COLO829 (cell line): ENCODE data around the gene BICRA.

Experiments
- DNase-seq: peaks from one replicate; pipeline ENCODE4 v3.0.0; 2012; ENCODE audit warnings: low spot score

The BICRA gene

DNA sequence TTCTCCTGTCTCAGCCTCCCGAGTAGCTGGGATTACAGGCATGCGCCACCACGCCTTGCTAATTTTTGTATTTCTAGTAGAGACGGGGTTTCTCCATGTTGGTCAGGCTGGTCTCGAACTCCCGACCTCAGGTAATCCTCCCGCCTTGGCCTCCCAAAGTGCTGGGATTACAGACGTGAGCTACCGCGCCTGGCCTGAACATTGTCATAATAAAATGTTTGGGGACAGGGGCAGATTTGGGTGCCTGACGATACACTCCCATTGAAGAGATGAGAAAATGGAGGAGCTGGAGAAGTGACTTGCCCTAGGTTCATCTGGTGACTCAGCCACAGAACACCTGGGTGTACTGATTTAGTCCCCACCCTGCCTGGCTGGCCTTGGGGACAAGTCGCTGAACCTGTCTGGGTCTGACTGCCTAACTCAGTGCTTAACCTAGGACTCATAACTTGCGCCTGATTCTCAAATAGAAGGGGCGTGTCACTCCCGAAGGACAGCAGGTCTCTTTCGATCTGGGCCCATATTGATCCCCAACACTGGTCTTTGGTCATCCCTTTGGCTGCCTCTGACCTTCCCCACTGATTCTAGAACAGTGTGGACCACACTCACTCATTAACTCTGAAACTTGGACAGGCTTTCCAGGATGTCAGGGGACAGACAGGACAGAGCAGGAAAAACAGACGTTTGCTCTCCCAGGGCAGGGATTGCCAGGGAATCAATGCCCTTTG is 7.6 kb upstream of the BICRA start:
- DNase-seq: no peak

DNA sequence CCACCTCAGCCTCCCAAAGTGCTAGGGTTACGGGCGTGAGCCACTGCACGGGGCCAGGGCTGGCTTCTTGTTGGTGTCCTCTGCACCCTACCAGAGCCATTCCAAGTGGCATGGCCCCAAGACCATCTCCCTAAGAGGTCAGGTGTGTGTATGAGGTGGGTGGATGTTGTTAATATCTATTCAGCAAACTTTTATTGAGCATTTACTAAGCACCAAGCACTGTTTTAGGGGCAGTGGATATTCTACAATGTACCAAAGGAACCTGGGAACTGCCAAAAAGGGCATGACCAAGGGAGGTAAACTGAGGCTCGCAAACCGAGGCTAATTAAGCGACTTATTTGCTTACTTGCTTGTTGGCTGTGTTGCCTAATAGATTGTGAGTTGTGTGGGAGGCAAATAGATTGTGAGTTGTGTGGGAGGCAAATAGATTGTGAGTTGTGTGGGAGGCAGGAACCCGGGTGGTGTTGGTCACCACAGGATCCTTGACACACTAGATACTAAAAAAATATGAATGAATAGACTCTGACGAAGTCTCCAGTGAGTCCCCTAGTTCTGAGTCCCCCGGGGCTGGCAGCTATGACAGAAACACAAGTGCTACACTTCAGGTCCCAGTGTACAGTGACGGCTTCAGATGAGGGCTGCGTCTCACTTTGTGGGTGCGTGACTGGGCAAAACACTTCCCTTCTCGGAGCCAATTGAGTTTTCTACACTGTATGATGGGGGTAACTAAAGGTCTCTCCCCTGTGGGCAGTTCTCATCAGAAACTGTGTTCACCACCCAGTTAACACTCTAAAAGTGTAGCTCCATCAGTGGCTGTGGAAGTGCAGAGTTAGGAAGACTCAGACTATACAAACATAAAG is 5.0 kb upstream of the BICRA start:
- DNase-seq: no peak

DNA sequence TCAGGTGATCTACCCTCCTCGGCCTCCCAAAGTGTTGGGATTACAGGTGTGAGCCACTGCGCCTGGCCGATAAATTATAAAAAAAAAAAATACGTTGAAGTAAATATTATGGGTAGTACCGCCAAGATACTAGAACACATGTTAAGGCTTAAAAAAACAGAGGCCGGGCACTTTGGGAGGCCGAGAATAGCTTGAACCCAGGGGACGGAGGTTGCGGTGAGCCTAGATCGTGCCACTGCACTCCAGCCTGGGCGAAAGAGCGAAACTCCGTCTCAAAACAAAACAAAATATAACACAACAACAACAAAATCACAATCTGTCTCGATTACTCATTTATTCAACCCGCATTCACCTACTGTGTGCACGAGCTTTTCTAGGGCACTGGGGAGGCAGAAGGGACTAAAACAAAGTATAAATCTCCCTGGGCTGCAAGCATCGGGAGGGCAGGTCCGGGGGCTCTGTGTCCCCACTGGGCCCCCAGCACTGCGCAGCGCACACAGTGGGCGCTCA is 1.3 kb upstream of the BICRA start:
- no peak for DNase-seq

DNA sequence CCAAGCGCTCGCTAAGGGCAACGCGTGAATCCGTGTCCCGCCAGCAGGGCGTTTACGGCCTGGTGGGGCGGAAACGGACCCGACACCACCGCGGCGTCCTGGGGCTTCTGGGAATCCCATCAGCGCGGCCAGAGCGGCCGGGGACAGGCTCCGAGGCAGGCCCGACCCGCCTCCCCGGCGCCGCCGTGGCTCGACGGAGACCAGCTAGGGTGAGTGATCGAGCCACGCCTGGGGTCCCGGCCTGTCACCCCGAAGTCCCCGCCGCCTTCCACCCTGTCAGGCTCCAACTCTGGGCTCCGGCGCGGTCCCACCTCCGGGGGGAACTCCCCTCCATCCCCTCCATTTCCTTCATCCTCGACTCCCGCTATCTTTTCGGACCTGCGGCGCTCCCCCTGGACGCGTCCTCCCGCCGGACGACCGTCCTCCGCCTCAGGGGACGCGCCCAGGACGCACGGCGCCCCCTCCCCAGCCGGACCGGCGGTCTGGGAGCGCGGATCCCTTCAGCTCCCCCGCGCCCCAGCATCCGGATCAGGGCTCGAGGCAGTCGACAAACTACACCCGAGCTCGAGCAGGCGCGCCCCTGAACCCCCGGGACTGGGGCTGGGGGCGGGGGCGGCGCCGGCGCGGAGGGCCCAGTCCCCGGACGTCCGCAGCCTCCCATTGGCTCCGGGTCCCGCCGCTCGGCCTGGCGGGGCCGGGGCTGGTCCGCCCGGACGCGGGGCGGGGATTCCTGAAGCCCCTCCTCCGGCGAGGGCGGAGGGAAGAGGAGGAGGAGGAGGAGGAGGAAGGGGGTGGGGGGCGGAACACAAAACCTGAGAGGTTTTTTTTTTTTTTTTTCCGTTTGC is 638 bp upstream of the BICRA start:
- DNase-seq: peak; percentile 82

DNA sequence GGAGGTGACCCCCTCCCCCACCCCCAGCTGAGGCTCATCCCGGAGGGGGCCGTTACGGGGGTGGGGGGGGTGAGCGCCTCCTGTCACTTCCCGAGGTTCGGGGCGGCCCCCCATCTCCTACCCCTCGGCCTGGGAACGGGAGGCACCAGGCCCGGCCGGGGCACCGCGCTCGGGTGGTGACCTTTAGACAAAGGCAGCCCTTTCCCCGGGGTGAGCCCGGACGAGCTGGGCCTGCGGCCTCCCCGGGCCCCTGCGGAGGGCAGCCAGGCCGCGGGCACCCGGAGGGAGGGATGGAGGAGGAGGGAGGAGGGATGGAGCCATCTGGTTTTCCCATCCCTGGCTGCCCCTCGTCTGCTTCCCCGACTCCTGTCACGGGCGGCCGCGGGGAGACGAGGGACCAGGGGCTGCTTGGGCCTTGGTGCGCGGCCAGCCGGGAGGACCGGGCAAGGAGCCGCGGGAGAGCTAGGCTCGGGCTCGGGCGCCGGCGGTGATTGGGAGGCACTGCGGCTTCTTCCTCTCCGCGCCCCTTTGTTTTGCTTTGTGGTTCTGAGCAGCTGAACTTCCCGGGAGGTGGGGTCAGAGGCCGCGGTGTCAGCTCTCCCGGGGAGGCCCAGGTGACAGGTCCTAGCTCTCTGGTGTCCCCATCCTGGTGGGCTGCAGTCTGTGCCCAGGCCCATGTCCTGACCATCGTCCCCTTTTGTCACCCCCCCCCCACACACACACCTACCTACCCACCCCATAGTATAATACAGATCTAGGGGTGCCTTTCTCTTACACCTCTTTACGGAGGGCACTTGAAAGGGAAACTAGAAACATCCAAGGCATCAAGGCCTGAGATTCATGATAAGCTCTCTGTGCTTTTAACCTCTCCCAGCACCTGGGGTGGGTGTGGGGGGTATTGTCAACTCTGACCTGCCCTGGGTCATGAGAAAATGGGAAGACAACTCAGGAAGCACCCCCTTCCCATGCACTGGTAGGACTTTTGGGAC is 1.3 kb downstream of the BICRA start:
- DNase-seq: no peak

DNA sequence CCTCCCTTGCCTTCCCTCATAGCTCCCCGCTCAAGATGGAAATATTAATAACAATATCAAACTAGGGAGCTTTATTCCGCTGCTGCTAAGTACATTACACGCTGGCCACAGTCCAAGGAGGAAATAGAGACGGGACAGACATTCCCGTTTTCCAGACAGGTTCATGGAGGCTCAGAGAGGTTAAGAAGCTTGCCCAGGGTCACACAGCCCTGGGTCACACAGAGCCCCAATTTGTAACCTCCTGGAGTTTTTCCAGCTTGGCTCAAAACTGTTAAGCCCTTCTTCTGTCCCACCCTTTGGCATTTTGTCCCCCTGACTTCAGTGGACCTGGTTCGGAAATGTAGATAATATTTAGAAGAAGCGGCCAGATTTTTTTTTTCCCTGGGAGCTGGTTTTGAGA is 2.0 kb downstream of the BICRA start:
- no peak for DNase-seq

DNA sequence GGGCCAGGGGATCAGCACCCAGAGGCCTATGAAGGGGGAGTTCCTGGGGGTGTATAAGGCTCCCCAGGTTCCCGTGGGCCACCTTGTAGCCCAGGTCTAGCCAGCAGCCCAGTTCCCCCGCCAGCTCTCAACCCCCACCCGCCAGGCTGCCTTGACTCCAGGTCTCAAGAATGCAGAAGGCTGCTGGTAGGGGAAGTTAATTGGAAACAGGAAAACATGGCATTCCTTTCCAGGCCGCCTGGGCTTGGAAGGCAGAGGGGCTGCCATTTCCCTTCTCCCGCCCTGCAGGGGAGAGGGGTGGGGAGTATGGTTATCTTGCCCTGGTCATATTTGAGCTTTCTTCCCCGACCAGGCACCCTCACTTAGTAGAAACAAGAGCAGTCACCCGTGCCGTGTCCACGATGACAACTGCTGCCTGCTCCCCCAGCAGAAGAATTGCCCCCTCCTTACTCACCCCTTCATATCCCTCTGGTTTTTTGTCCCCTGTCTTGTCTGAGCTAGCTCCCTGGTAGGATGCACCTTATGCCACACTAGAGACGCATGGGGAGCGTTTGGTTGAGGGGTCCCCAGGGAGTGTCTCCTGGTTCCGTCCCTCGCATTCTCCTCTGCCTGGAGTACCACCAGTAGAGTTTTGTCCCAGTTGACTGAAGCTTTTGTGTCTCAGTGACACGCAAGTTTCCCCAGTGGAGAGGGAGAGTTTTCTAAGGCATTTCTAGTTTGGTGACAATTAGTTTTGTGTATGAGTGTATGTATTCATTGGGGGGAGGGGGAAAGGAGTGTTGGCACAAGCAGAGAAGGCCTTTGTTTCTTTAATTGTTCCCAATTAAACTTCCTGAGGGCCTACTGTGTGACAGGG is 4.5 kb downstream of the BICRA start:
- DNase-seq: no peak

DNA sequence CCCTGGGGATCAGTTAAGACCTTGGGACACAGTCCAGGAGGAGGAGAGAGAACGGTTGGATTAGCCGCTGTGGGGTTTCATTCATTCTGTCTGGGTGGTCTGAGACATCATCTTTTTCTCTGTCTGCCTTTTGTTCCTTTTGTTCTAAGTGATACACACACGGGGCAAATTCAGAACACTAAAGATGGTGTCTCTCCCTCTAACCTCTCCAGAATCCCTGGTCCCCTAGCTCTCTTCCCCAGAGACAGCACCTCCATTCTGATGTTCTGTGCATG is 5.0 kb downstream of the BICRA start:
- no peak for DNase-seq

DNA sequence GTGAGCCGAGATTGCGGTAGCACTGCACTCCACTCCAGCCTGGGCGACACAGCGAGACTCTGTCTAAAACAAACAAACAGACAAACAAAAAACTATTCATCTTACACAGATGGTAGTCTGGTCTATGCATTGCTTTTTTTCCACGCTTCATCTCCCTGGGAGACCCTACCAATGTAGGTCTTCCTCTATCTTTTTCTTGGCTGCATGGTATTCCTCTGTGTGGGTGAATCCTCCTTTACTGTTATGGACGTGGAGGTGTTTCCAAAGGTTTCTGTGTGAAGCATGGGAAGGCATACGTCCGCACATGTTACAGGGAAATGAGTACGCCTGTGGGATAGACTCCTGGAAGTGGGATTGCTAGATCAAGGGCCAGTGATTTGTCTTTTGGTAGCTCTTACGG is 5.6 kb downstream of the BICRA start:
- DNase-seq: no peak

DNA sequence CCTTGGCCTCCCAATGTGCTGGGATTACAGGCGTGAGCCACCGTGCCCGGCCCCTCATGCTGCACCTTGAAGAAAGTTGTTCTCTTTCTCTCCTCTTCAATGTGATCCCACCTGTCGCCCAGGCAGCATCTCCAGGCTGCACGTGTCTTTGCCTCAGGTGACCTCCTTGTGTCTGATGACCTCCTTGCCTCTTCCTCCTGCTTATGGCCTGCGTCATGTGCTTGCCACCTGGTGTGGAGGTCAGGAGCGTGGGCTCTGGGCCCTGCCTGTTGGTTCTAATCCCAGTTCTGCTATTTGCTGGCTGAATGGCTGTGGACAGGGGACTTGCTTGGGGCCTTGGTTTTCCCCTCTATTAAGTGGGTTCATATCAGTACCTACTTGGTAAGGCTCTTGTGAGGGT is 6.3 kb downstream of the BICRA start:
- DNase-seq: no peak

DNA sequence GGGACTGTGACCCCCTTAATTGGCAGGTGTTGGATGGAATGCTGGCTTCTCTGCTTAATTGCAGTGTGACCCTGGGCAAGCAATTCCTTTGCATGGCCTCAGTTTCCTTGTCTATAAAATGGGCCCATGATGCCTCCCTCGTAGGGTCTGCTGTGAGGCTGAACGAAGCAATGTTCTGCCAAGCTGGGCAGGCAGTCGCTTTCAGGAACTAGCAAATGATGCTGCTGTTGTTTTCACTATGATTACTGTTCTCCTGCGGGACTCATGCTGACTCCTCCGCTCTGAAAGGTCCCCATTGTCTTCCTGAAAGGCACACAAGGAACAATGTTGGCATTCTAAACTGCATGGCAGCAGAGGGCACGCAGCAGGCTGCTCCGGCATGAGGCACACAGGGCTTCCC is 6.8 kb downstream of the BICRA start:
- DNase-seq: peak; percentile 86

DNA sequence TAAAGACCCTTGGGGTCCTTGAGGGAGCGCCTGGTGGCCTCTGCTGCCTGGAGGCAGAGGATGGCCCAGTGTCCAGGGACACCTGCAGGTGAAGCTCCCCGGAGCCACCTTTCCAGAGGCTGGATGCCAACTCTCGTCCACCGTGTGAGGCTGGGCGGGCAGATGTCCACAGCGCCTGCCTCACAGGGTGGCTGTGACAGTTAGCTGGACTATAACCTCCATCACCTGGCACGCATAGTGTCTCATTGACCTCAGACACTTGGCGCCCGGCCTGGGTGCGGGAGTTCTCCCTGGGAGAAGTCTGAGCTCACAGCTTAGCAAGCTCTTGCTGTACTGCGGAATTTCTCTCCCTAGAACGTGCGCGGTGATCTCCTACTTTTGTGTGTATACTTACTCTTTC is 9.8 kb downstream of the BICRA start:
- DNase-seq: no peak

DNA sequence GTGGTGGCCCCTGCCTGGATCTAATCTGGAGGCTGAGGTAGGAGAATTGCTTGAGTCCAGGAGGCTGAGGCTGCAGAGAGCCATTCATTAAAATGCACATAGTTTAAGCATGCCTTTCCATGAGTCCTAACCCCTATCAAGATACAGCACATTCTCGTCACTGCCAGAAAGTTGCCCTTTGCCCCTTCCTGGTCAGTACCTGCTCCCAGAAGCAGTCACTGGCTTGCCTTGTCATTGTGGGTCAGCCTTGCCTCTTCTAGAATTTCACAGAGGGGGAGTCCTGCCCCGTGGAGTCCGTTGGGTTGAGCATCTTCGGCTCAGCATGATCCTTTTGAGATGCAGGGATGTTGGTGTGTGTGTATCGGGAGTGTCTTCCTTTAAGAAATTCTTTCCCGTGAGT is 10.8 kb downstream of the BICRA start:
- DNase-seq: no peak

DNA sequence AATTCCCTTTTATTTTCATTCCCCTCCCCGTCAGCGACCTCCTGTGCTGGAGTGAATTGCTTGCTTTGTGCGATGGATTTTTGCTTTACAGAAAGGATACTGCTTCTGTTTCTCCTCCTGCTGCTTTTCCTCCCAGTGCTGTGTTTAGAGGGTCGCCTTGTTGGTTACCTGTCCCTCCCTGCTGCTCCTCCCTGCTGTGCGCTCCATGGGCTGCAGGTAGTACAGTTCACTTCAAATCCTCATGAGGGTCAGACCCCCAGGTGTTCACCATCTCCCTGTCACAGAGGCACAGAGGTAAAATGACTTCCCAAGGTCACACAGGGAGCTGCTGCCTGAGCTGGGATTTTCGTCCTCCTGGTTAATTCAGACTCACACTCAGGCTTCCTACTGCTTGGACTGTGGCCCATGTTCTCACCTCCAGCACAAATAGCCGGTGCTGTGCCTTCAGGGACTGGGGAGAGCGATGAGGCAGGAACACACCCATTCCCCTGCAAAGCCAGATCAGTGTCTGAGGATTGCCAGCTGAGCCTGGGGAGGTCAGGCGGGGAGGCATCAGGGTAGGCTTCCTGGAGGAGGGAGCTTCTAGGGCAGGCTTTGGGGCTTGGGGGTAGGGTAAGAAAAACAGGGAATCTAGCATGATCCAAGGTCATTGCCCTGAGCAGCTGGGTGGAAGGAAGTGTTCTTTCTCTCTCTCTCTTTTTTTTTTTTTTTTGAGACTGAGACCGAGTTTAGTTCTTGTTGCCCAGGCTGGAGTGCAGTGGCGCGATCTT is 14.4 kb downstream of the BICRA start:
- no peak for DNase-seq

DNA sequence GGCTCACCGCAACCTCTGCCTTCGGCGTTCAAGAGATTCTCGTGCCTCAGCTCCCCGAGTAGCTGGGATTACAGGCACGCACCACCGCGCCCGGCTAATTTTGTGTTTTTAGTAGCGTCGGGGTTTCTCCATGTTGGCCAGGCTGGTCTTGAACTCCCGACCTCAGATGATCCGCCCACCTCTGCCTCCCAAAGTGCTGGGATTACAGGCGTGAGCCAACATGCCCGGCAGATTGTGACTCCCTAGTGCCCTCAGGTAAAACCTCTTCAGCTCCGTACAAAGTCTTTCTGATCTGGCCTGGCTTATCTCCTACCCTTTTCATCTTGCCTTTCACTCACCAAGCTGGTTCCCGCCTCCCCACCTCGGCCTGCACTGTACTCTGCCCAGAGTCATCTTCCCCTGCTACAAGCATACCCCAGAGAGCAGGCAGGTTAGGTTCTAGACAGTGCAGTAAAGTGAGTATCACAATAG is 15.0 kb downstream of the BICRA start:
- no peak for DNase-seq

DNA sequence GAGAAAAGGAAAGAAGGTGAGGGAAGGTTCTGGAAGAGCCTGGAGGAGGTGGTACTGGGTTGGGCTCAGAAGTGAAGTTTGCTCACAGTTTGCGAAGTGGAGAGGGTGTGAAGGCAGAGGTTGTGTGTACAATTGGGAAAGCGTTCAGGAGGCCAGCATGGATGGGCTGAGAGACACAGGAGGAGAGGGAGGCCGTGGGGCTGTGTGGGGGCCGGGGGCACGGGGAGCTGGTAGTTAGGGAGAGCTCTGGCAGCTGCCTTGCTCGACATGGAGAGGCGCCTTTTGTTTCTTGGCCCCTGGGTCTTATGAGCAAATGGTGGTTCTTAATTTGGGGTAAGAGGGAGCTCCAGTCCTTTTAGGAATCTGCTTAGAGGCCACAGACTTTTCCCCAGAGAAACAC is 16.7 kb downstream of the BICRA start:
- no peak for DNase-seq

DNA sequence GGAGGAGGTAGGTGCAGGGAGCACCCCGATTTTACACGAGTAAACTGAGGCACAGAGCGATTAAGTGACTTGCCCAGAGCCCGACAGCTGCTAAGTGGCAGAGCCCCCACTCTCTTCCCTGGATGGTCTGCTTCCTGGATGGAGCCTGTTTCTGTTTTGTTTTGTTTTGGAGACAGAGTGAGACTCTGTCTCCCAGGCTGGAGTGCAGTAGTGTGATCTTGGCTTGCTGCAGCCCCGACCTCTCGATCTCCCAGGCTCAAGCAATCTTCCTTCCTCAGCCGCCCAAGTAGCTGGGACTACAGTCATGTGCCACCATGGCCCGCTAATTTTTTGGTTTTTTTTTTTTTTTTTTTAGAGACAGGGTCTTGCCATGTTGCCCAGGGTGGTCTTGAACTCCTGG is 17.3 kb downstream of the BICRA start:
- no peak for DNase-seq

DNA sequence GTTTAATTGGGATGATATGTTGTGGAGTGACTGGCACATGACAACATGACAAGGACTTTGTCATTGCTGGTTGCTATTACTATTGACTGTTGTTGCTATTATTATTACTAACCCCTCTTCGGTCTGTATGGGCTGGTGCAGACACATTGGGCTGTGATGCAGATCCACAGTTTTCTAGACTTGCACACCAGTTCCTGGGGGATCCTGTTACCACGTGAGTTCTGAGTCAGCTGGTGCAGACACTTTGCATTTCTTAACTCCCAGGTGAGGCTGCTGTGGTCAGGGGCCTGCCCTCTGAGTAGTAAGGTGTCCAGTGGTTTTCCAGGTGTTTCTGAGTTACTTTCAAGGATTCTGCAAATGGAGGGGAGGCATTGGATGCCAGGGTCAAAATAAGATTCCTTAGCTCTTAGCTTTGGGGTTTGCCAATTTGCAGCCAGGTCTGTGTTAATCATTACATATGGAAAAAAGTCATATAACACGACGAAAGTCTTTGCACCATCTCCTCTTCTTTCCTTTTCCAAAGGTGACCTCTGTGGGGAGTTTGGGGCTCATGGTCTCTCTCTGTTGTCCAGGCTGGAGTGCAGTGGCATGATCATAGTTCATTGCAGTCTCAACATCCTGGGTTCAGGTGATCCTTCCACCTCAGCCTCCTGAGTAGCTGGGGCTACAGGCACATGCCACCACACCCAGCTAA is 19.3 kb downstream of the BICRA start:
- no peak for DNase-seq

DNA sequence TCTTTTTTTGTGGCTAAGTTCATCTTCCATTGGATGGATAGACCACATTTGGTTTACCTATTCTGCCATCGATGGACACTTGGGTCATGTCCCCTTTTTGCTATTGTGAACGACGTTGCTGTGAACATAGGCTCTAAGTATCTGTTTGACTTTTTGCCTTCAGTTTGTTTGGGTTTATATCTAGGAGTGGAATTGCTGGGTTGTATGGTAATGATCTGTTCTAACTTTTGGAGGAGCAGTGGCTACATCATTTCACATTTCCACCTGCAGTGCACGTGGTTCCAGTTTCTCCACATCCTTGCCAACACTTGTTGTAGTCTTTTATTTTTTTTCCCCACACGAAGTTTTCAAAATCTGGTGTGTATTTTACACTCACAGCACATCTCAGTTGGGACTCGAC is 21.7 kb downstream of the BICRA start:
- DNase-seq: no peak
